Ureter (tissue), 1 donor: Measurements from ENCODE around the gene ALPL. TPM values are rescaled to one million over a fixed set of nuclear protein-coding genes. Genes with fewer than 3 reads are reported as not detected.
"Not testable (repeated sequence)": the region's sequence is repeated elsewhere in the genome, so short reads cannot be mapped to it uniquely, and the experiment has no call there.

Experiments used
- DNase-seq: peaks from one replicate; pipeline ENCODE4 v3.0.0-alpha.2; 2020; ENCODE audit warnings: low spot score
- total RNA-seq: library from RNA; stranded (reverse); gene quantifications from one replicate; pipeline ENCODE4 v1.2.4, GENCODE V29; 2023
- donor health status: DM: yes; HTN: yes; CAD: no.

Gene ALPL
- 12.9 TPM for total RNA-seq

- DNase-seq: no peak
These were observed at the start of gene ALPL for GRCh38 chr1:21509351-21510112. TSS of gene ALPL (plus strand) at chr1:21509423. CDS start at chr1:21554082, 44,659 bp downstream.

- DNase-seq: not testable (repeated sequence)
These were observed 44.1 kb upstream of the ALPL start for GRCh38 chr1:21465127-21465526.

GRCh38 chr1:21467946-21468345 lies 41.3 kb upstream of the ALPL start:
- not testable (repeated sequence) for DNase-seq

- DNase-seq: no peak
These were observed 40.6 kb upstream of the ALPL start for GRCh38 chr1:21468599-21468998.

- DNase-seq: no peak
These were observed 39.6 kb upstream of the ALPL start for GRCh38 chr1:21469581-21469980.

GRCh38 chr1:21472861-21473260 lies 36.4 kb upstream of the ALPL start:
- no peak for DNase-seq

GRCh38 chr1:21478356-21478755 lies 30.9 kb upstream of the ALPL start:
- no peak for DNase-seq

GRCh38 chr1:21483881-21484280 lies 25.3 kb upstream of the ALPL start:
- not testable (repeated sequence) for DNase-seq

- DNase-seq: no peak
These were observed 20.1 kb upstream of the ALPL start for GRCh38 chr1:21489146-21489545.

GRCh38 chr1:21490774-21491487 lies 18.3 kb upstream of the ALPL start:
- DNase-seq: no peak

GRCh38 chr1:21491488-21492355 lies 17.5 kb upstream of the ALPL start:
- DNase-seq: no peak

- DNase-seq: no peak
These were observed 16.9 kb upstream of the ALPL start for GRCh38 chr1:21492356-21492625.

- DNase-seq: no peak
These were observed 15.0 kb upstream of the ALPL start for GRCh38 chr1:21494196-21494595.

GRCh38 chr1:21495225-21495820 lies 13.9 kb upstream of the ALPL start:
- DNase-seq: no peak

GRCh38 chr1:21496063-21496462 lies 13.2 kb upstream of the ALPL start:
- no peak for DNase-seq

GRCh38 chr1:21496886-21497285 lies 12.3 kb upstream of the ALPL start:
- DNase-seq: no peak

GRCh38 chr1:21497466-21498061 lies 11.7 kb upstream of the ALPL start:
- no peak for DNase-seq

- DNase-seq: no peak
These were observed 9.8 kb upstream of the ALPL start for GRCh38 chr1:21499283-21499950.

- no peak for DNase-seq
These were observed 5.4 kb upstream of the ALPL start for GRCh38 chr1:21503706-21504377.

- DNase-seq: no peak
These were observed 2.4 kb upstream of the ALPL start for GRCh38 chr1:21506804-21507203.
